ENCODE data around the gene CD27.
"Not testable (repeated sequence)": the region's sequence is repeated elsewhere in the genome, so short reads cannot be mapped to it uniquely, and the experiment has no call there.

The CD27 gene

DNA sequence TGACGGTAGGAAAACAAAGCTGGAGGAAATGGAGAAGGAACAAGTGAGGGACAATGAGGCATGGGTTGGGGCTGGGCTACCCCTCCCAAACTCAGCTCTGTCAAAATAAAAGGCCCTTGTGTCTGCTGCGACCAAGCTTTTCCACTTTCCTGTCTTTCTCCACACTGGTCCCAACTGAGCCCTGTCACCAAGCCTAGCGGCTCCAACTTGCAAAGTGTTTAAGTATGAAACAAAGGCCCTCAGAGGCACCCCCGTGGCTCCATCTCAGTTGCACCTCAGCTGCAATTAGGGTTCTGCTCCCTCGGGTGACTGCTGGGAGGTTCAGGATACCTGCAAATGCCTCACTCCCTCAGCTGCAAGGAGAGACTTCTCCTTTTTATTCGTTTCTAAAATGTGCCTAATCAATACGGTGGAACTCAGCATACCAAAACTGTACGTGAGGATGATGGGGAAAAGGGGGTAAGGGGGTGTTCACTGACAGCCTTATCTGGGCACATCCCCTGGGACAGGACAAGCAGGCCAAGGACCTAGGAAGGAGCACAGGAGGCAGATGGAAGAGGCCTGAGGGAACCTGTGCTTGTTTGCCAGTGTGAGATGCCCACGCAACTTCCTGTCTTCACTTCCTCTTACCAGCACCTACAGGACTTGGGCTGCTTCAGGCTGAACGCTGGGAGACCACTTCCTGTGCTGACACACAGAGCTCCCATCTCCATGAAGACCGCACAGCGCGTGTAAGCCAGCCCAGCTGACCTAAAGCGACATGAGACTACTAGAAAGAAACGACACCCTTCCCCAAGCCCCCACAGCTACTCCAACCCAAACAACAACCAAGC is 16.9 kb downstream of the CD27 start:
- DNase-seq, result no peak

DNA sequence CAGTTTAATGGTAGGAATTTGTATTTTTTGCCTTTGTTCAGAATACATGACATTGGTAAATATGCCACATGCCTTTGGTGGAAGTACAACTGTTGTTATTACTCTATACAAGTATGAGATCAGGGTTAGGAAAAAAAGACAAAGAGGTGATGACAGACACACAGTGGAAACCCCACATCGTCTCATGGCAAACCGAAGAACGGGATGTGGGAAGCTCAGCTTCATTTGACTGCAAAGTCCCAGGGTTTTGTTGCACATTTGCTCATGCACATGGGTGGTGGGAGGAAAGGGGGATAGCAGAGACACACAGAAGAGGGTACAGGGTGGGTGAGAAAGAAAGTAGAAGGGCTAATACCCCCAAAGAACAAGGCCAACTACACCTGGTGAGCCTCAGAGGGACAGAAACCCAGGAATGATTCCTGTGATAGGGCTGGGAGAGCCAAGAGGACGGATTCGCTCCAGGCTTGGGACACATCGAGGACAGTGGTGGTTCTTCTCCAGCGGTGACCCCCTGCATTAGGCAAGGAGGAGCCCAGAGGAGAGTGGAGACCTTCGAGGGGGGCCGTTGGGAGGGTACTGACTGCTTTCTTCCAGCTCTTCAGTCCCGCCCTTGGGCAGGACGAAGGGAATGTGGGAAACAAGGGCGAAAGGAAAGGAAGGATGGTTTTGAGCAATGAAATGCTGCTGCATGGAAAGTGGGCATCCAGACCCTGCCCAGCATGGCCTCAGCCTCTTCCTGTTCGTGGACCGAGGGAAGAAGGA is 17.7 kb downstream of the CD27 start:
- DNase-seq, result no peak

DNA sequence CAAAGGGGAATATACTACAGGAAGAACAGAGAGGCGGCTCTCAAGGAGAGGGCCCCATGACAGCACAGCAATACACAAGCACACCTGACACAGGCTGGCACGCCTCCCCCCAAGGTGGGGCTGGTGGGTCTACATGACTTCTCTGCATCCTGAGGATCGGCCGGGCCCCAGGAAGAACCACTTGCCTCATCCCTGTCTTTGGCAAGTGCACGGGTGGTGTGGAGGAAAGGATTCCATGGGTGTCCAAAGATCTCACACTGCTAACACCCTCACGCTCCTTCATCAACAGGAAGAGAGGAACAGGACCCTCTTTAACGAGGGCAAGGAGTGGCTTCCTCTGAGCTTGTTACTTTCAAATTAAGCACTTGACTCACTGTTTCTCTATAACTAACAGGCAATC is 18.5 kb downstream of the CD27 start:
- no peak for DNase-seq

DNA sequence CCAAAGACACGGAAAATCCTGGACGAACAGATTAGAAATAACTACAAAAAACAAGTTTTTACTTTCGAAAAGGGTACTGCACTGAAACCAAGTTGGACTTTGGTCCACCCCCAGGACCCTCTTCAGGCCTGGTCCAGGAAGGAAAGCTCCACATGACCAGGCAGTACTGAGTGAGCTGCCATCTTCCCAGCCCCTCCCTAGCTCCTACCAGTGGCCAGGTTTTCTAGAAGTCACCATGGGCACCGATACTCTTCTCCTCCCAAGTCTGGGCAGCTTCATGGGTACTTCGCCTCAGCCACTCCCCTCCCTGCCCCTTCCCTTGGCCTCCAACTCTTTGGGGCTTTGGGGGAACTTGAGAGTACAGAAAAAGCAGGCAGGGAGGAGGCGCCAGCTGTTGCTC is 19.1 kb downstream of the CD27 start:
- no peak for DNase-seq

DNA sequence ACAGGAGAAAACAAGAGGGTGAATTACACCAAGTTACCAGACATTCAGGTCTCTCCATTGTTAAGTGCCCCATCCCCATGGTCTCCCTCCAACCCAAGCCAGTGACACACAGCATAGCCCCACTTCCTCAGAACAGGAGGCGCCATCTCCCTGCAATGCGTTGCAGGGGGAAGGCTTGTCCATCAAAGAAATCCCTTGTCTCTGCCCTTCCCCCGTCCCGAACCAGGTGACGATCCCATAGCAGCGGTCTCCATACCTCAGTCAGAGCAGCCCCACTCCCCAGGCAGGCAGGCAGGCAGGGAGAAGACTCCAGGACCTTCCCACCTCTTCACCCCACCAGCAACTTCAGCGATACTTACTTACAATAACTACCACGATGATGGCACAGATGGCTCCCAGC is 19.8 kb downstream of the CD27 start:
- DNase-seq, result no peak

DNA sequence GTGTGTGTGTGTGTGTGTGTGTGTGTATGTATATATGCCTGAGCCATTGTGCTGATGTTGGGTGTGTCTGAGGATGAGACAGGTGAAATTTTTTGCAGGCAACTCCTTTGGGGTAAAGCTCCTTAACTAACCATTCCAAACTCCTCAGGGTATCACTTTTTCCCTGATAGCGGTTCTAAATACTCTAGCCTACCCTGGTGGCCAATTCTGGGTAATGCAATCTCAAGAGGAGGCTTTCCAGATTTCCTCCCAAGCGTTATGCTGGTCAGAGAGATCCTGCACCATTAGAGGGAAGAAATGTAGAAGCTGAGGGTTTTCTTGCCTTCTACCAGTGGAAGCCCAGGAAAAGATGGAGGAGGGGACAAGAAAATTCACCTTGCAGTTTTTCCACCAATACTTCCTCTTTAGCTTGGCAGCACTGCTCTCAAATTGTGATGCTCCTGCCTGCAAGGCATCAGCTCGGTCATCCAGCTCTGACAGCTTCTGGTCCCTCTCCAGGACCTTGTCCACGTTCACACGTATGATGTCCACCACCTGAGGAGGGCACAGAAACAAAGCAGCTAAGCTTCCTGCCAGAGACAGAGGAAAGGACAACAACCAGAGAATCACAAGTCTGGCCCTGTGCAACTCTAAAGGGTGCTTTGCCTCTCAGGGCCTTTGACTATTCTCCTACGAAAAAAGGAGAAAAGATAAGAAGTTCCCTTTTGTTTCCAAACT is 20.9 kb downstream of the CD27 start:
- DNase-seq, result peak; percentile 72

DNA sequence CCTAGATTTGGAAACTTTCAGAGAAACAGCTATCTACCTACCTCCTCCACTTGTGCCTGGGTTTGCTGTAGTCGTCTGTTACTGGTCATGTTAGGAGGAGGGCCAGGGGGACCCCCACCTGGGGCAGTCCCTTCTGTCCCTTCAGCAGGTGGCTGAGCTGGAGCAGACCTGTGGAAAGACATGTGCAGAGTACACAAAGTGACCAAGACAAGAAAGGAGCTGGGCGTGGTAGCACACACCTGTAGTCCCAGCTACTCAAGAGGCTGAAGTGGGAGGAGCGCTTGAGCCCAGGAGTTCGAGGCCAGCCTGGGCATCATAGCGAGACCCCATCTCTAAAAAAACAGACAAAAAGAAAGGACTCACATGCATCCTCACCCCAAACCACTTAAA is 21.4 kb downstream of the CD27 start:
- DNase-seq, result no peak

DNA sequence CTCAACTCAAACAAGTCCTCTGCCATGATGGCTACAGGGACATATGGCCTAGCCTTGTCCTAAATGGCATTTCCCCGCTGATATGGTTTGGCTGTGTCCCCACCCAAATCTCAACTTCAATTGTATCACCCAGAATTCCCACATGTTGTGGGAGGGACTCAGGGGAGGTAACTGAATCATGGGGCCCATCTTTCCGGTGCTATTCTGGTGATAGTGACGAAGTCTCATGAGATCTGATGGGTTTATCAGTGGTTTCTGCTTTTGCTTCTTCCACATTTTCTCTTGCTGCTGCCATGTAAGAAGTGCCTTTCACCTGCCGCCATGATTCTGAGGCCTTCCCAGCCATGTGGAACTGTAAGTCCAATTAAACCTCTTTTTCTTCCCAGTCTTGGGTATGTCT is 22.0 kb downstream of the CD27 start:
- DNase-seq, result not testable (repeated sequence)

DNA sequence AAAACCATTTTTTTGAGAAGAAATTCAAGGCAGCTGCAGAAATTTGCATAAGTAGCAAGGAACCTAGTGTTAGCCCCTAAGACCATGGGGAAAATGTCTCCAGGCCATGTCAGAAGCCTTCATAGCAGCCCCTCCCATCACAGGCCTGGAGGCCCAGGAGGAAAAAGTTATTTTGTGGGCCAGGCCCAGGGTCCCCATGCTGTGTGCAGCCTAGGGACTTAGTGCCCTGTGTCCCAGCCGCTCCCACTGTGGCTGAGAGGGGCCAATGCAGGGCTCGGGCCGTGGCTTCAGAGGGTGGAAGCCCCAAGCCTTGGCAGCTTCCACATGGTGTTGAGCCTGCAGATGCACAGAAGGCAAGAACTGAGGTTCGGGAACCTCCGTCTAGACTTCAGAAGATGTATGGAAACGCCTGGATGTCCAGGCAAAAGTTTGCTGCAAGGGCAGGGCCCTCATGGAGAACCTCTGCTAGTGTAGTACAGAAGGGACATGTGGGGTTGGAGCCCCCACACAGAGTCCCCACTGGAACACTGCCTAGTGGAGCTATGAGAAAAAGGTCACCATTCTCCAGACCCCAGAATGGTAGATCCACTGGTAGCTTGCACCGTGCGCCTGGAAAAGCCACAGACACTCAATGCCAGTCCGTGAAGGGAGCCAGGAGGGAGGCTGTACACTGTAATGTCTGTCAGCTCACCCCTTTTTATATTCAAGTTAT is 23.0 kb downstream of the CD27 start:
- not testable (repeated sequence) for DNase-seq

DNA sequence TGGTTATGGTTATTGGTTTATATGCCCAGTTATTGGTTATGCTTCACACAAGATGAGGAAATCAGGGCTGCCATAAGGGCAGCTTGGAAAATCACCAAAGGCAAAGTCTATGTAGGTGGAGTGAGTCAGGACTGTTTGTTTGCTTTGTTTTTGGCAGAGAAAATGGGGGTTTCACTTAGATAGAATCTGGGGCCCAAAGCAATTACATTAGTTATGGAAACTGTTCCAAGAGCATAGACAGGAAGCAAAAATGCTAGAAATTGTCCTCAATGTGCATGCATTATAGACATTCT is 23.5 kb downstream of the CD27 start:
- no peak for DNase-seq

DNA sequence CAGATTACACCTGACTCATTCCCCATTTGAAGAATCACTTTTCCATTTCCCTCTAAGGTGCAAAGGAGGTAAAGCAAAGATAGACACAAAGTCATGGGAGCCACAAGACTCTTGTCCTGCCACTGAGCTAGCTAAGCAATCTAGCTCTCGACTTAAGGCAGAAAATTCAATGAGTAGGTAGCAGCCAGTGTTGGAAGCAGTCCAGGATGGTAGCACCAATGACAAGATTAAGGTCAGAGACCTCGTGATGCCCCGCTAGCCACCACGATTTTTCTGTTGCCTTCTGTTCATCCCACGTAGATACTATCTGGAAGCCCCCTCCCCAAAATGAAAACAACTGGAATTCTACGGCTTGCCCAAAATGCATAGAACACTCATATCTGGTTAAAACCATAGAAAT is 24.3 kb downstream of the CD27 start:
- DNase-seq, result no peak

DNA sequence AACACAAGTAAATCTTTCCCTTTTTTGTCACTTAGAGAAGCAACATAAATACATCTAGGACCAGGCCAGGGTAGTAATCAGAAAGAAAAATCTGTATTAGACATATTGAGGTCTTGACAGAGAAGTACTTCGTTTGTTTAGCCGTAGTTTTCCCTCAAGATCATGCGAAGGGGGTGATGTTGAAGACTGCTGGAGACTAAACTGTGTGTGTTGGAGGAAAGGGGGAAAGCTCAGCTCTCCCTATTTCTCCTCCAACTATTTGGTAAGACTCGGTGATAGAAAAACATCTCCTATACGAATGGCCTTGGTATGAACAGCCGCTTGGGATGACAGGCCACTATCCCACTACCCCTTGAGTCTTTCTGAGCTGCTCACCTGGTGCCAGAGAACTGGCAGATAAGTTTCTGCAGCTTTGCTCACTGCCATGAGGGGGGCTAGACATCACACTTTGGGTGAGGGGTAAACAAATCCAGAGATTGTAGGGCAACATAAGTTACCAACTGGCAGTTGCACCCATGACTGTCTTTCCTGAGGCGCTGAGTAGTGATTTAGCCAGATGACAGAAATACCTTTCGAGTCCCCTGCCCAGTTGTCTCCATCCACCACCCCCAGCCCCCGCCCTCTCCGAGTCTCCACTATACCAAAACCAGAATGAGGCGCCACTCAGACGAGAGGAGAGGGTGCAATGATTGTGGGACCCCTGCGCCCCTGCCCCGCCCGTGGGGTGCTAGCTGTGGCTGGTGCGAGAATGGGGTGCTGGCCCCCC is 25.0 kb downstream of the CD27 start:
- DNase-seq, result no peak

DNA sequence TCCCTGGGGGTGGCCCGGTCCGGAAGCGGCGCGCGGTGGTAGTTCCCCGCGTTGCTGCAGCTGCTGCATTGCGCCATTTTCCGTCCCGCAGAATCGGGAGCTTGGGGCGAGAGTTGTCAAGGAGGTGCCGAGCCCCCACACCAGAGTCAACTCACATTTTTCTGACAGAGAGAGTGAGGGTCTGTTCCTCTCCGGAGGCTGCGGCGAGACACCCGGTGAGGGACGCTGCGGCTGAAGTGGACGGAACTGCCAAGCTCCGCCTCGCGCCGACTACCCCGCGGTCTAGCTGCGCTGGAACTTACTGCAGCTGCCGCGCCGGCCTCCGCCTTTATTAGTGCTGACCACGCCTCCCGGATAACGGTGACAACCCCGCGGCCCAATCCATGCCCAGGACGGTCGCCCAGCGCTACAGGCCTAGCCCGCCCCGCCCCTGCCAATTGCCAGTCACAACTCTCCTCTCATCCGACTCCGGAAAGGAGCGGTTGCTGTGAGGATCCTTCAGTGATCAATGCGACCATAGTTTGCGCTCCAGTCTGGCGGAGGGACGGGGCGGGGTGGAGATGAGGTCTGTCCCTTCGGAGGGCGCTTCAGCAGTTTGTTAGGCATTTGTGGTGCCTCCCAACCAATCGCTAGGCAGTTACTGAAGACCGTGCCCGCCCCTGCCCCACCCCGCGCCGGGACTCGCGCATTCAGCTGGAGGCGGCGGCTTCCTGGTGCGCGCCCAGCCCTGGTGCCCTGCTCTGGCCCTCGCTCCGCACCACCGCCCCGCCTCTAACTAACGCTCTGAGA is 25.8 kb downstream of the CD27 start, which contains the start of gene VAMP1:
VAMP1 (minus strand) TSS at position 303 of the 789 bp plus-strand sequence; CDS start at position 157, 146 bp downstream.
- DNase-seq, result peak; percentile 99

DNA sequence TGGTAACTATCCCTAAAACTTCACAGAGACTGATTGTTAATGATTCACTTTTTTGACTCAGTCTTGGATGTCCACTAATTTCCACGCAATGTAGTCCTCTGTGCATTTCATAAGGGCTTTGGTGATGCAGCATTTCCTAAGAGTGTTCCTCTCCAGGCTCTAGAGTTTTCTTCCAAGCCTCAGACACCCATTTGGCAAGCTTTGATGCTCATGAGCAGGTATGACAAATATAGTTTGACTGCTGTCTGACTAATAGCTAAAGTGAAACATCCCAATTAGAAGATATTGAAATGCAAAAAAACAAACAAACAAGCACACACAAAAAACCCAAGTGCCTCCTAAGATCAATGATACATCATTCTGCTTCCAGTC is 27.2 kb downstream of the CD27 start:
- no peak for DNase-seq

DNA sequence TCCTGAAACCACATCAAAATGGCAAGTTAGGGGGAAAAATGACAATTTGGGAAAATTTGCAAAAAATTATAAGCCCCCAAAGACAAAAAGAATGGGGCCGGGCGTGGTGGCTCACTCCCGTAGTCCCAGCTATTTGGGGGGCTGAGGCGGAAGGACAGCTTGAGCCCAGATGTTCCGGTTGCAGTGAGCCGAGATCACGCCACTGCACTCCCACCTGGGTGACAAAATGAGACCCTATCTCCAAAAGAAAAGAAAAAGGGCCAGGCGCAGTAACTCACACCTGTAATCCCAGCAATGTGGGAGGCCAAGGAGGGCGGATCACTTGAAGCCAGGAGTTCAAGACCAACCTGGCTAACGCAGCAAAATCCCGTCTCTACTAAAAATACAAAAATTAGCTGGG is 27.7 kb downstream of the CD27 start:
- DNase-seq, result no peak

DNA sequence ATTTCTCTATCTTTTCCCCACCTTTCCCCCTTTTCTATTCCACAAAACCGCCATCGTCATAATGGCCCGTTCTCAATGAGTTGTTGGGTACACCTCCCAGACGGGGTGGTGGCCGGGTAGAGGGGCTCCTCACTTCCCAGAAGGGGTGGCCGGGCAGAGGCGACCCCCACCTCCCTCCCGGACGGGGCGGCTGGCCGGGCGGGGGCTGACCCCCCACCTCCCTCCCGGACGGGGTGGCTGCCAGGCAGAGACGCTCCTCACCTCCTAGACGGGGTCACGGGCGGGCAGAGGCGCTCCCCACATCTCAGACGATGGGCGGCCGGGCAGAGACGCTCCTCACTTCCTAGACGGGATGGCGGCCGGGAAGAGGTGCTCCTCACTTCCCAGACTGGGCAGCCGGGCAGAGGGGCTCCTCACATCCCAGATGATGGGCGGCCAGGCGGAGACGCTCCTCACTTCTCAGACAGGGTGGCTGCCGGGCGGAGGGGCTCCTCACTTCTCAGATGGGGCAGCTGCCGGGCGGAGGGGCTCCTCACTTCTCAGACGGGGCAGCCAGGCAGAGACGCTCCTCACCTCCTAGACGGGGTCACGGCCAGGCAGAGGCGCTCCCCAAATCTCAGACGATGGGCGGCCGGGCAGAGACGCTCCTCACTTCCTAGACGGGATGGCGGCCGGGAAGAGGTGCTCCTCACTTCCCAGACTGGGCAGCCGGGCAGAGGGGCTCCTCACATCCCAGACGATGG is 30.6 kb downstream of the CD27 start:
- not testable (repeated sequence) for DNase-seq

DNA sequence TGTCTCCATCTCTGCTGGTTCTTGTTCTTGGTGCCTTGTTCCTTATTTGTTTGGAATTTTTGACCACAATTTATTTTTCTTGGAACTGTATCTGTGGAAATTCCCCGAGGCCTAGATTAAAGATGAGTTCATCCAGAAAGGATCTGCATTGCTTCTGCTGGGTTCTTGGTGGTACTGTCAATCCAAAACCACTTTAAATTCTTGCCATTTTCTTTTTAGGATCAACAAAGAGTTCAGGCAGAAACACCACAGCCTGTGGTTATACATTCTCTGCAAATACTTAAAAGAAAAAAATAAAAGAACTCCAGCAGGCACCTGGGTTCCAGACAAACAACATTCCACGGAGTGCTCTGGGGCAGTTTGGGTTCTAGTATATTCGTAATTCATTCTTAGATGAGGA is 31.7 kb downstream of the CD27 start:
- DNase-seq, result peak; percentile 89

DNA sequence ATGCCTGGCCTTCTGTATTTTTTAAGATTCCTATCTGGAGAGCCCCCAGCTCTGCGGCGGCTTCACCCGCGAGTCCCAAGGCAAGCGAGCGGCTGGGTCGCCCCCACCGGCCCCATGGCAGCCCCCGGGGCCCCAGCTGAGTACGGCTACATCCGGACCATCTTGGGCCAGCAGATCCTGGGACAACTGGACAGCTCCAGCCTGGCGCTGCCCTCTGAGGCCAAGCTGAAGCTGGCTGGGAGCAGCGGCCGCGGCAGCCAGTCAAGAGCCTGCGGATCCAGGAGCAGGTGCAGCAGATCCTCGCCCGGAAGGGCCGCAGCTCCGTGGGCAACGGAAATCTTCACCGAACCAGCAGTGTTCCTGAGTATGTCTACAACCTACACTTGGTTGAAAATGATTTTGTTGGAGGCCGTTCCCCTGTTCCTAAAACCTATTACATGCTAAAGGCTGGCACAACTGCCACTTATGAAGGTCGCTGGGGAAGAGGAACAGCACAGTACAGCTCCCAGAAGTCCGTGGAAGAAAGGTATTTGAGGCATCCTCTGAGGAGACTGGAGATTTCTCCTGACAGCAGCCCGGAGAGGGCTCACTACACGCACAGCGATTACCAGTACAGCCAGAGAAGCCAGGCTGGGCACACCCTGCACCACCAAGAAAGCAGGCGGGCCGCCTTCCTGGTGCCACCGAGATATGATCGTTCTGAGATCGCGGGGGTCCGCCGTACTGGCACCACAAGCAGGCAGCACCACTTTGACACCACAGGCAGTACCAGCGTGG is 33.0 kb downstream of the CD27 start:
- not testable (repeated sequence) for DNase-seq

DNA sequence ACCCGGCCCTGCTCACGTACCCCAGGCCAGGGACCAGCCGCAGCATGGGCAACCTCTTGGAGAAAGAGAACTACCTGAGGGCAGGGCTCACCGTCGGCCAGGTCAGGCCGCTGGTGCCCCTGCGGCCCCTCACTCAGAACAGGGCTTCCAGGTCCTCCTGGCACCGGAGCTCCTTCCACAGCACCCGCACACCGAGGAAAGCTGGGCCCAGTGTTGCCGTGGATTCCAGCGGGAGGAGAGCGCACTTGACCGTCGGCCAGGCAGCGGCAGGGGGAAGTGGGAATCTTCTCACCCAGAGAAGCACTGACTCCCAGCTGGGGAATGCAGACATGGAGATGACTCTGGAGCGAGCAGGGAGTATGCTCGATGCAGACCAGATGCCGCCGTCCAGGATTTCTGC is 33.7 kb downstream of the CD27 start:
- DNase-seq, result peak; percentile 75

DNA sequence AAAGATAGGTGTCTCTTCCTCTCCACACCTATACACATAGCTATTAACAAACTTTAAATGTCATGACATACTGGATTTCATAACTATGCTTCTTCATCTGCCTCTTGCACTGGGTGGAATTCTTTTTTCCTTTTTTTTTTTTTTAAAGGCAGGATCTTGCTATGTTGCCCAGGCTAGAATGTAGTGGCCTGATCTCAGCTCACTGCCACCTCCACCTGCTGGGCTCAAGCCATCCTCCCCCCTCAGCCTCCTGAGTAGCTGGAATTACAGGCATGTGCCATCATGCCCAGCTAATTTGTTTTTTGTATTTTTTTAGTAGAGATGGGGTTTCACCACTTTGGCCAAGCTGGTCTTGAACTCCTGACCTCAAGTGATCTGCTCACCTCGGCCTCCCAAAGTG is 43.5 kb downstream of the CD27 start:
- no peak for DNase-seq

All from fibroblast of skin of scalp (primary cell).